Measurements from ENCODE around the gene SAG.

- no peak for TF ChIP-seq POLR2A (IDR thresholded peaks at IDR 0.05; ENCODE audit: low read depth, low read length)
- TF ChIP-seq NR2C2 (IDR thresholded peaks at IDR 0.05; ENCODE audit: borderline replicate concordance, control insufficient read depth, insufficient read length, low read depth), result no peak
- TF ChIP-seq CTCF (IDR thresholded peaks at IDR 0.05 in 2 of 3, conservative IDR thresholded peaks at IDR 0.05 in 1 of 3; ENCODE audit: control insufficient read depth in 2 of 3, extremely low read depth in 1 of 3, insufficient read depth in 1 of 3, low read depth in 3 of 3, low read length in 3 of 3), result no peak
- no peak for TF ChIP-seq SP1 (IDR thresholded peaks at IDR 0.05; ENCODE audit: low read depth, low read length)
- TF ChIP-seq STAT1 (conservative IDR thresholded peaks at IDR 0.05), result no peak
- no peak for TF ChIP-seq IRF3 (IDR thresholded peaks at IDR 0.05)
- TF ChIP-seq POLR2AphosphoS5 (IDR thresholded peaks at IDR 0.05; ENCODE audit: low read length), result no peak
- no peak for TF ChIP-seq ASH2L (IDR thresholded peaks at IDR 0.05; ENCODE audit: borderline replicate concordance, low read depth)
- TF ChIP-seq ZSCAN29 (IDR thresholded peaks at IDR 0.05), result no peak
- TF ChIP-seq SMARCA5 (IDR thresholded peaks at IDR 0.05), result no peak
These were observed 78.9 kb downstream of the SAG start for GRCh38 chr2:233386382-233387041.
